GM19043 (cell line): ENCODE results near the gene ZNG1B.
"Not testable (repeated sequence)": the region's sequence is repeated elsewhere in the genome, so short reads cannot be mapped to it uniquely, and the experiment has no call there.

Source experiments
- ATAC-seq: cut with Tn5 transposase; IDR thresholded peaks from one replicate; pipeline ENCODE4 v1.9.1; 2021; ENCODE audit warnings: low read depth; ENCODE audit not compliant: unreplicated experiment

The ZNG1B gene

GRCh38 chr2:113503094-113504042 lies 65.9 kb downstream of the ZNG1B start:
- ATAC-seq = not testable (repeated sequence)

DNA sequence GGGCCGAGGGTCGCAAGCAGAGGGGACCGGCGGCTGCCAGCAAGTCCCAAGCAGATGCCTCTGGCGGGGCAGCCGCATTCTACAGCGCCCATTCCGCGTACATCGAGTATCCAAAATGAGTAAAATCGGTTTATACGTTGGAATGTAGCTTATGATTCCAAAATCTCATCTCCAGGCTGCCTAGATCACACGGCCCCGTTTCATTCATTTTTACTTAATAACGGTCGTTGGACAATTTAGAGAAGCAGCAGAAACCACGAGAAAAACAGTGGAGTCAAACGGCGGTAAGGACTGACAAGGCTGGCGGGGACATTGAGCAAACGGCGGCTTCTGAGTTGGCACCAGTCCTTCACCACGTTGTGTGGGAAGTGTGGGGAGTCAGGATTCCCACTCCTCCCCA lies 66.6 kb downstream of the ZNG1B start:
- ATAC-seq = not testable (repeated sequence)

GRCh38 chr2:113507394-113508140 lies 70.1 kb downstream of the ZNG1B start:
- not testable (repeated sequence) for ATAC-seq

GRCh38 chr2:113508187-113508586 lies 70.7 kb downstream of the ZNG1B start:
- not testable (repeated sequence) for ATAC-seq

DNA sequence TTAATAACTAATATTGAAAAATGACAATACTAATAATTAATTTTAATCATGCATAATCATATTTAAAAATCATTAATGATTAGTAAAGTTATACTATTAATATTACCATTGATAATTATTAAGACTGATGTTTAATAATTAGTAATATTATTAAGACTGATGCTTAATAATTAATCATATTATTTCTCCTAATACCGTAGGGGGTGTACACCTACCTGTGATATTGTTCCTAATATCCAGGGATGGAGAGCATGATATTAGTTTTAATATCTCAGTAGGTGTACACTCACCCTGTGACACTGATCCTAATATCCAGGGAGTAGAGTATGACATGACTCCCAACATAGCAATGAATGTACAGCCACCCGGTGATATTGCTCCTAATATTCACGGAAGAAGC lies 73.4 kb downstream of the ZNG1B start:
- ATAC-seq = not testable (repeated sequence)

DNA sequence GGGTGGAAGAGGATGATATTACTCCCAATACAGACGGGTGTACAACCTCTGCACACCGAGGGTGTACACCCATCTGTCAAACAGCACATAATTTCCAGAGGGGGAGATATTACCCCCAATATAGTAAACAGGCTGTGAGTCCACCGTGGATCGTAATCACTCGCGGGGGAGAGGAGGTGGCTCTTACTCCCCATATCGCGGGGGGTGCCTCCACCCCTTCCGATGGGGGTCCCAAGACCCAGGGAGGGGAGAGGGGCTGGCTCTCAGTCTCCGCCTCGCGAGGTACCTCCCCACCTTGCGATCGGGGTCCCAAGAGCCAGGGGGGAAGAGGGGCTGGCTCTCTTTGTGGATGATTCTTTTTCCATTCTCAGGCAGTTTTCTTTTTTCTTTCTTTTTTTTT lies 74.4 kb downstream of the ZNG1B start:
- ATAC-seq = not testable (repeated sequence)

GRCh38 chr2:113515457-113515856 lies 78.0 kb downstream of the ZNG1B start:
- not testable (repeated sequence) for ATAC-seq

DNA sequence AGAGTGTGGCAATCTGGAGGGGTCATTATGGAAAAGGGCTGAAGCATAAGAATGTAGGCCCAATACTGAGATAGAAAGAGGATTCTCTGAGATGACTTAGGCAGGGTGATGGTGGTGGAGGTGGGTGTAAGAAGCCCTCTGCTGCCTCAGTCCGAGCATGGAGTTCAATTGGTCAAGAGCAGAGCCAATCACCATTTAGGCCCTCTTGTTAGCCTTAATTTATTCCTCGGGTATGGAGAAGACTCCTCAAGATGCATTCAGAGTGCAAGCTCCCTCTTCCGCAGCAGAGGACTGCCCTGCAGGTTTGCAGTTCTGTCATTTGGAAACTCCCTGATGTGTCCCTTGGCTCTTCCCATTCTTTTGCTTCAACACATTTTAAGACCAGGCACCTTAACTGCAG lies 78.5 kb downstream of the ZNG1B start:
- ATAC-seq = not testable (repeated sequence)

DNA sequence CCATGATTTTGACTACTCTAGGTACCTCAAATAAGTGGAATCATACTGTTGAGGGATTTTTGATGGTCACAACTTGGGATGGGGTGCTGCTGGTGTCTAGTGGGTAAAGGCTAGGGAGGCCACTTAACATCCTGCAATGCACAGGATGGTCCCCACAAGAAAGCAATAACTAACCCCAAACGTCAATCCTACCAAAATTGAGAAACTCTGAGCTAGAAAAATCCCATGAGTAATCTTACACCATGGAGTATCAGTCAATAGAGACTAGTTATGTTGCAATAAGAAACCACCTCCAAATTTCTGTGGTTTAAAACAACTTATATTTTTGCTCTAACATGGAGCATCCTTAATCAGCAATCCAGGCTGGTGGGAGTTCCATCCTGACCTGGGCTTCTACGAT lies 79.5 kb downstream of the ZNG1B start:
- ATAC-seq = not testable (repeated sequence)

DNA sequence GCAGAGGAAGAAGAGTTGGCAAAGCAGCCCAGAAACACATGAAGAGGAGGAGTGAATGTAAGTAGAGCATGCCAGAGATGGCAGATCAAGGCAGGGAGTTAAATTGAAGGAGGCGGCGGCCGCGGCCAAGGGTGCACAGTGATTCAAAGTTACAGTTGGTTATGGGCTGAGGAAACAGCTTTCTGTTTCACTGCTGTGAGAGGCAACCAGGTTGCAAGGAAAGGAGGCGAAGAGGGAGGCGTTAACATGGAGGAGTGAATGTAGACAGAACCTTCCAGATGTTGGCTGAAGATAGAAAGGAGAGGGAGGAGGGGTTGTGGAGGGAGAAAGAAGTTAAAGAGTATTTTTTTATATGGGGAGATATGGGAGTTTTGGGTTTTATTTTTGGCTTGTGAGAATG lies 83.3 kb downstream of the ZNG1B start:
- ATAC-seq = not testable (repeated sequence)

DNA sequence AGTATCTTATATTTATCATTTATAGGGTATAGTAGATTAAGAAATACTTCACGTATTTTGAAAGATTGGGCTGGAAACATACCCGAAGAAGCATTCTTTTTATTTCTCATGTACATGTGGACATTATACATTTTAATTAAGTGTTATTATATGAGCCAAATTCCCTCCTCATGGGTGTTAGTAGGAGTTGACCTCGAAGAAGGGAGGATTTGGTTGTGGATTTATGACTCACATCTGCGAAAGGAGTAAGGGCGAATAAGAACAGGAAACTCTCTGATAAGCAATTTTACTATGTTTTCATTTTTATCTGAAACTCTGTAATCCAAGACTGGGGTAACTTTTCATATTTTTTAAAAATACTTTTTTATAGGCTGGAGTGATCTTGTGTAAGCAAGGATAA lies 84.0 kb downstream of the ZNG1B start:
- not testable (repeated sequence) for ATAC-seq

DNA sequence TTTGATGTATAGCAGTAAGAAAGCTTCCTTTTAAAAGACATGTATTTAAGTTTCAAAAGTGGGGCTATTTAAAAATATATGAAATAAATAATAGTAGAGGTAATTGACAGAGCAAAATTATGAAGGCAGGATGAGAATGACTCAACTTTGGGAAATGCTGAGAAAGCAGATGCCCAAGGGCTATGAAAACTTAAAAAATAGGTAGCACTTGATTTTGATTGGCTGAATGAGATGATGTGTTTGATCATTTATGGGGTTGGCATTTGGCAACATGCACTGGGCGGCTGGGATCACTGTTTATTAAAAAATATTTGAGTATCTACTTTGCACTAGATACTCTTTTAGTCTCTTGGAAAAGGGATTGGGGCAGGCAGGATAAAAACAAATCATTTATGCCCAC lies 87.5 kb downstream of the ZNG1B start:
- ATAC-seq = not testable (repeated sequence)

- ATAC-seq = peak; percentile 68
Observed at GRCh38 chr2:113527350-113528045, 90.0 kb downstream of the ZNG1B start.

DNA sequence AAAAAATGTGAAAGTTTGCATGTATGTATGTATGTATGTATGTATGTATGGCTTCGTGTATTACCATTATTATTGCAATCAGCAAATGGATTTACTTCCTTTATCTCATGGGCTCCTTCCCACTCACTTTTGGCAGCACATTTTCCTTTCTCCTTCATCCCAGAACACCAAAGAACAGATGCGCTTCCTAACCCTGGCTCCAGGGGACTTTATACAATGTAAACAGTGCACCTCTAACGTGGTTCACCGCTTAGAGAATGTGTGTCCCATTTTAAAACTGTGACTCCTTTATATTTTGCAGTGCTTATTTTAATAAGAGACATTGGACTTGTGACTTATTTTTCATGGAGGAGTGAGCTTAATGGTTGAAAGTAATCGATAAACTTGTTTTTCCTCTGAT lies 90.6 kb downstream of the ZNG1B start:
- not testable (repeated sequence) for ATAC-seq

- not testable (repeated sequence) for ATAC-seq
Observed at GRCh38 chr2:113528904-113529303, 91.4 kb downstream of the ZNG1B start.

- ATAC-seq = not testable (repeated sequence)
Observed at GRCh38 chr2:113532991-113533390, 95.5 kb downstream of the ZNG1B start.

GRCh38 chr2:113536573-113536972 lies 99.1 kb downstream of the ZNG1B start:
- not testable (repeated sequence) for ATAC-seq

DNA sequence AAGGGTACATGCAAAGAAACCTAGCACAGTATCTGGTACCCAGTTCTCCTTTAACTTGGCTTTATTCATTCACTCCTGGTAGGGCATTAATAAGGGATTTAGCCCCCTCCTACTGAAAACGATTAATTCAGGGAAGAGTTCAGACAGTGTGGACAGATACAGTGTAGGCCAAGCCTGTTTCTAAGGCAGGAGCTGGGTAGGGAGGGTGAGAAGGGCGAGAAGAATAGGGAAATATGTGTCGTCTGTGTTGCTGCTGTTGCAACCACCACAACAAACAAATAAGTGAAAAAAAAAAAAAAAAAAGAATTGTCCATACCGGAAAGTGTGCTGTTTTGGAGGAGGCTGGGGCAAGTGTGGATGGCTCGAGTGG lies 103.3 kb downstream of the ZNG1B start:
- ATAC-seq = not testable (repeated sequence)

GRCh38 chr2:113541204-113541975 lies 103.9 kb downstream of the ZNG1B start:
- not testable (repeated sequence) for ATAC-seq

DNA sequence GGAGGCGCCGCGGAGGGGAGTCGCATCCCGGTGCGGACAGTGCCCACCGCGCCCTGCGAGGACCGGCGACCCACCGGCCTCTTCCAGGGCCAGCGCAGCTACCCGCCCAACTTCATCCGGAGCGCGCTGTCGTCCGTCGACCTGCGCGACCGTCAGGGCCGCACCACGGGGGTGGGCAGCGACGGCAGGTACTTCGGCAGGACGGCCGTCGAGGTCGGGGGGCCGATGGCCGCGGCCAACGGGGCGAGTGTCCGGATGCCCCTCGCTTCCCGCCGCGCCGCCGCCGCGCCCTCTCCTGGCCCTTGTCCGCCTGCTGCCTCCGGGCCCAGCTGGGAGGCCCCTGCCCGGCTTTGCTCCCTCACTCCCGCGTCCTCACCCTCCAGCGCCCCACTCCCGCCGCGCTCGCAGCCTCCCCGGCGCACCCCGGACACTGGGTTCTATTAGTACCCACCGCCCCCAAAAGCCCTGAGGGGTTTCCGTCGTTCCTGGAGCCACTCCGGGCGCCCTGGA lies 104.5 kb downstream of the ZNG1B start:
- not testable (repeated sequence) for ATAC-seq
